ENCODE measurements around the gene TRIM33.
A peak's percentile ranks its signal among the peaks of the same experiment; 100 is the strongest.

Gene TRIM33

DNA sequence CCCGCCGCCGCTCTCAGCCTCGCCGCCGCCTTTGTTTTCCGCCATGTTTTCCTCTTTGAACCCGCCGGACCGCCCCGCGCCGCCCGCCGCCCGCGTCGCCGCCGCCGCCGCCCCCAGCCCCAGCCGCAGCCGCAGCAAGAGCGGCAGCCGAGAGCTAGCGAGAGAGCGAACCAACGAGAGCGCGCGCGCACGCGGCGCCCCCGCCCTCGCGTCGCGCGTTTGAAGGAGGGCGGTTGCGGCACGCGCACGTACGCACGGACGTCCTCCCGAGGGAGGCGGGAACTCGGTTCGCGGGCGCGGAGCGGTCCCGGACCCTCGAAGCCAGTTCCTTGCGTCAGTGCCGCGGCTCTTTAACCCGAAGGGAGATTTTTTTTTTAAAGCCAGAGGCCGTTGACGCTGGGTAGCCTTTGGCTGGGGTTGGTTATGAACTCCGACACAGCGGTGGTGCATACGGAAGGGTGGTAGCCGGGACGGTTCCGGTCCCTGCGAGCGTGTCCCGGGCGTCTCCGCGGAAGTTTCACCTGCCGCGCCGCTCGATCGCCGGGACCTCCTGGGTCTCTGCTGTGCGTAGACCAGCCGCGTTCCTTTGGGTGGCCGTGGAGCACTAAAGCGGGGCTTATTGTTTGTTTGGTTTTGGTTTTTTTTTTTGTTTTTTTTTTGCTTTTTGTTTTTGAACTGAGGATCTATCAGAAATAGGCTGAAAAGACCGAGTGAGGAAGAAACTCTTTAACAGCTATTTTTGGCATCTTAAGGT is at the start of gene TRIM33:
Gene TRIM33, minus strand, starts transcription at position 172 of the 754 bp plus-strand sequence. Its CDS starts 127 bp downstream, at position 45.
- peak within 1 kb of the TSS; percentile 94 for H3K4me3 ChIP-seq (ENCODE audit: low read length)
- peak; percentile 84 for DNase-seq (ENCODE audit: low read depth)
- TF ChIP-seq, protein P1, sequence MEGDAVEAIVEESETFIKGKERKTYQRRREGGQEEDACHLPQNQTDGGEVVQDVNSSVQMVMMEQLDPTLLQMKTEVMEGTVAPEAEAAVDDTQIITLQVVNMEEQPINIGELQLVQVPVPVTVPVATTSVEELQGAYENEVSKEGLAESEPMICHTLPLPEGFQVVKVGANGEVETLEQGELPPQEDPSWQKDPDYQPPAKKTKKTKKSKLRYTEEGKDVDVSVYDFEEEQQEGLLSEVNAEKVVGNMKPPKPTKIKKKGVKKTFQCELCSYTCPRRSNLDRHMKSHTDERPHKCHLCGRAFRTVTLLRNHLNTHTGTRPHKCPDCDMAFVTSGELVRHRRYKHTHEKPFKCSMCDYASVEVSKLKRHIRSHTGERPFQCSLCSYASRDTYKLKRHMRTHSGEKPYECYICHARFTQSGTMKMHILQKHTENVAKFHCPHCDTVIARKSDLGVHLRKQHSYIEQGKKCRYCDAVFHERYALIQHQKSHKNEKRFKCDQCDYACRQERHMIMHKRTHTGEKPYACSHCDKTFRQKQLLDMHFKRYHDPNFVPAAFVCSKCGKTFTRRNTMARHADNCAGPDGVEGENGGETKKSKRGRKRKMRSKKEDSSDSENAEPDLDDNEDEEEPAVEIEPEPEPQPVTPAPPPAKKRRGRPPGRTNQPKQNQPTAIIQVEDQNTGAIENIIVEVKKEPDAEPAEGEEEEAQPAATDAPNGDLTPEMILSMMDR (conservative IDR thresholded peaks at IDR 0.05; ENCODE audit: low read depth, low read length): no peak

DNA sequence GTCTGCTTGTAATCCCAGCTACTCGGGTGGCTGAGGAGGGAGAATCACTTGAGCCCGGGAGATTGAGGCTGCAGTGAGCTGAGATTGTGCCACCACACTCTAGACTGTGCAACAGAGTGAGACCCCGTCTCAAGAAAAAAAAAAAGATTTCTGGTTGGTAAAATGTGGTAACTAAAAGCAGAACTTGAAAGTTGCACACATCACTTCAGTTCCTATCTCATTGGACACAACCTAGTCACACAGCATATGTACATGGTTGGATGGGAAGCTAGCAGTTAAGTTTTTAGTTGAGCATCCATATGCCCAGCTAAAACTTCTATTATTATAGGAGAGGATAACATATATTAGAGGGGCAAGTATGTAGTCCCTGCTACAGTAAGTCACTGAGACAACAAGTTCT is 48.4 kb upstream of the TRIM33 start:
- TF ChIP-seq, protein P1 (conservative IDR thresholded peaks at IDR 0.05; ENCODE audit: low read depth, low read length): no peak
- H3K4me3 ChIP-seq (ENCODE audit: low read length): no peak overlapping the region
- DNase-seq (ENCODE audit: low read depth): no peak

DNA sequence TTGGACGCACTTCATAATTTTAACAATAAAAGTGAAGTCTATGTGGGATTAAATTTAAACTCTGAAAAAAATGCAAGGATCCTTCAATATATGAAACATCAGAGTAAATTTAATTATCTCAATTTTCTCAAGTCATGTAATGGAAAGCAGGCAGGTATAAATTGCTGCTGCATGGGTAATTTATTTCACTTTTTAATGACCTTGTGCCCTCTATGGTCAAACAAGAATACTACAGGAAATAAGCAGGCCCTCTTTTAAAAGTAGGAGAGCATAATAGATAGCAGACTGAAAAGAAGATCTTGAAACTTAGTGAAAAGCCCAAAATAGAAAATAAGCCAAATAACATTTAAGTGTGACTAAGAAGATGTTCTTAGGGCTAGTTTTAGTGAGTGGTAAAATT is 47.5 kb upstream of the TRIM33 start:
- TF ChIP-seq, protein P1 (conservative IDR thresholded peaks at IDR 0.05; ENCODE audit: low read depth, low read length): peak; percentile 37
- H3K4me3 ChIP-seq (ENCODE audit: low read length): no peak overlapping the region
- DNase-seq (ENCODE audit: low read depth): no peak

DNA sequence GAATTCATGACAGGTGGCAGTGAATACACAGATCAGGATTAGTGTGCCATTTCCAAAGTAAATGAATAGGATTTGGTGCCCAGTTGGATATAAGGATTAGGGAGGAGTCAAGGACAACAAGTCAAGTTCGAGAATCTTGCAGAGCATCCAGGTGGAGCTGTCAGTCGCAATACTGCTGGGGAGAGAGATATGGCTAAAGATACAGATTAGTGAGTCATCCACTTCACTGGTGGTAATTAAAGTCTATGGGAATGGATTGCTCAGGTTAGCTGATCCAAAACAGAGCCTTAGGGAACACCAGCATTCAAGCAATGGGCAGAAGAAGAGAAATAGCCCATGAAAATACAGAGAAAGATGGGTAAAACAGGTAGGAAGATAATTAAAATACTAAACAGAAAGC is 43.6 kb upstream of the TRIM33 start:
- TF ChIP-seq, protein P1 (conservative IDR thresholded peaks at IDR 0.05; ENCODE audit: low read depth, low read length): no peak
- DNase-seq (ENCODE audit: low read depth): no peak
- no peak overlapping the region for H3K4me3 ChIP-seq (ENCODE audit: low read length)

DNA sequence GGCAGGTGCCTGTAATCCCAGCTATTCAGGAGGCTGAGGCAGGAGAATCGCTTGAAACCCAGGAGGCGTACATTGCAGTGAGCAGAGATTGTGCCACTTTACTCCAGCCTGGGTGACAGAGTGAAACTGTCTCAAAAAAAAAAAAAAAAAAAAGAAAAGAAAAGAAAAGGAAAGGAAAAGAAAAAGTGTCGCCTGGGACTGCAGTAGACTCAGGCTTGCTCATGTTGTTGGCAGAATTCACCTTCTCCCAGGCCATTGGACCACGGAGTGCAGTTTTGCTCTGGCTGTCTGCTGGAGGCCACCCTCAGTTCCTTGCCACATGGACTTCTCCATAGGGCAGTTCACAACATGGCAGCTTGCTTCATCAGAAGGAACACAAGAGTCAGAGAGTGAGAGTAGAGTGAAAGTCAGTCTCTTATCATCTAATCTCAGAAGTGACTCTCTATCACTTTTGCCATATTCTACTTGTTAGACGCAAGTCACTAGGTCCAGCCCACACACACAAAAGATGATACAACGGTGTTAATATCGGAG is 41.2 kb upstream of the TRIM33 start:
- H3K4me3 ChIP-seq (ENCODE audit: low read length): no peak overlapping the region
- TF ChIP-seq, protein P1 (conservative IDR thresholded peaks at IDR 0.05; ENCODE audit: low read depth, low read length): no peak
- DNase-seq (ENCODE audit: low read depth): no peak

DNA sequence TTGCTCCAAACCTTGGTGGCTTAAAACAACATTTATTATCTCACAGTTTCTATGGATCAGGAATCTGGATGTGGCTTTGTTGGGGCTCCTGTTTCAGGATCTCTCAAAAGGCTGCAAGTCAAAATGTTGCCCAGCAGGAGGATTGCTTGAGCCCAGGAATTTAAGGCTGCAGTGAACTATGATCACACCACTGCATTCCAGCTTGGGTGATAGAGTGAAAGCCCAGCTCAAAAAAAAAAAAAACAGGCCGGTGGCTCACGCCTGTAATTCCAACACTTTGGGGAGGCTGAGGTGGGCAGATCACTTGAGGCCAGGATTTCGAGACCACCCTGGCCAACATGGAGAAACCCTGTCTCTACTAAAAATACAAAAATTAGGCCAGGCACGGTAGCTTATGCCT is 40.4 kb upstream of the TRIM33 start:
- TF ChIP-seq, protein P1 (conservative IDR thresholded peaks at IDR 0.05; ENCODE audit: low read depth, low read length): no peak
- no peak for DNase-seq (ENCODE audit: low read depth)
- no peak overlapping the region for H3K4me3 ChIP-seq (ENCODE audit: low read length)

DNA sequence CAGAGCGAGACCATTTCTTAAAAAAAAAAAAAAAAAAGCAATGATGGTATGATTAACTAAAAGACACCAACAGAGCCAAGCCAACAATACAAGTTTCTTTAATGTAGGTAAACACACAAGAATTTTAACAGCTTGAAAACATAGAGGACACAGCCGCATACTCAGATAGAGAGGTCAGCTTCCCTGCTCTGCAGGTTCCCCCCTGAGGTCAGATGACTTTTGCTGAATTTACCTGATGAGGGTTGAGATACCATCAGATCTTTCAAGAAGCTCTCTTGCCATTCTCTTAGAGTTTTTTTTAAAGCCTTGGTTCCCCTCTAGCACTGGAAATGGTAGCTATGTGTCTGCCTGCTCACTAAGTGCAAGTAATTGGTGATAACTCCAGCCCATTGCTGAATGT is 39.3 kb upstream of the TRIM33 start:
- no peak for DNase-seq (ENCODE audit: low read depth)
- TF ChIP-seq, protein P1 (conservative IDR thresholded peaks at IDR 0.05; ENCODE audit: low read depth, low read length): no peak
- no peak overlapping the region for H3K4me3 ChIP-seq (ENCODE audit: low read length)

All from retinal pigment epithelial cell (primary cell).